HepG2 (cell line): ENCODE results near the gene AMIGO3. TPM values are rescaled to one million over a fixed set of nuclear protein-coding genes. Genes with fewer than 3 reads are reported as not detected.
A peak's percentile ranks its signal among the peaks of the same experiment; 100 is the strongest.

Source experiments
- ARID3A ChIP-seq: IDR thresholded peaks from 2 replicates; pipeline ENCODE4 v1.6.1; 2012; ENCODE audit warnings: low read depth, low read length, improper control_type of control experiment
- ARID5B ChIP-seq: IDR thresholded peaks from 2 replicates; pipeline ENCODE4 v1.4.0; 2020; ENCODE audit warnings: mild to moderate bottlenecking, missing genetic modification reagents
- BORCS8-MEF2B ChIP-seq: sonication (generic); formaldehyde crosslinking; IDR thresholded peaks from 2 replicates; pipeline ENCODE4 v1.8.0; 2022; ENCODE audit warnings: mild to moderate bottlenecking, missing genetic modification reagents
- CEBPB ChIP-seq: IDR thresholded peaks from 2 replicates; pipeline ENCODE4 v1.6.1; 2011; ENCODE audit warnings: low read depth, low read length, improper control_type of control experiment, borderline replicate concordance
- CTCF ChIP-seq: sonication (generic); formaldehyde crosslinking; IDR thresholded peaks from 2 replicates; pipeline ENCODE4 v1.5.0; 2020; ENCODE audit warnings: mild to moderate bottlenecking, missing genetic modification reagents, moderate library complexity
- DMTF1 ChIP-seq: sonication (generic); formaldehyde crosslinking; IDR thresholded peaks from 2 replicates; pipeline ENCODE4 v1.4.0; 2020; ENCODE audit warnings: mild to moderate bottlenecking, missing genetic modification reagents
- MAFF ChIP-seq: IDR thresholded peaks from 2 replicates; pipeline ENCODE4 v1.6.1; 2011; ENCODE audit warnings: low read depth, low read length, improper control_type of control experiment
- PPARG ChIP-seq: conservative IDR thresholded peaks from 2 replicates; pipeline ENCODE4 v1.6.1; 2016; ENCODE audit warnings: missing biosample characterization, missing genetic modification reagents
- TOPORS ChIP-seq: sonication (generic); formaldehyde crosslinking; IDR thresholded peaks from 2 replicates; pipeline ENCODE4 v1.8.0; 2023; ENCODE audit warnings: mild to moderate bottlenecking, missing genetic modification reagents
- ZBTB39 ChIP-seq: sonication (generic); formaldehyde crosslinking; IDR thresholded peaks from 2 replicates; pipeline ENCODE4 v1.5.0; 2020; ENCODE audit warnings: missing genetic modification reagents
- ZNF143 ChIP-seq: sonication (generic); formaldehyde crosslinking; IDR thresholded peaks from 2 replicates; pipeline ENCODE4 v1.4.0; 2020; ENCODE audit warnings: missing genetic modification reagents
- ZNF207 ChIP-seq: fragments of 450-650 bp; IDR thresholded peaks from 2 replicates; pipeline ENCODE4 v1.6.1; 2016; ENCODE audit warnings: antibody characterized with exemption, borderline replicate concordance
- ZNF296 ChIP-seq: sonication (generic); formaldehyde crosslinking; conservative IDR thresholded peaks from 2 replicates; pipeline ENCODE4 v1.5.0; 2020; ENCODE audit warnings: mild to moderate bottlenecking, missing genetic modification reagents
- ZNF572 ChIP-seq: sonication (generic); formaldehyde crosslinking; IDR thresholded peaks from 2 replicates; pipeline ENCODE4 v1.5.1; 2020; ENCODE audit warnings: mild to moderate bottlenecking, missing genetic modification reagents
- ZNF652 ChIP-seq: IDR thresholded peaks from 2 replicates; pipeline ENCODE4 v1.6.1; 2016; ENCODE audit warnings: low read depth, borderline replicate concordance
- ZNF780A ChIP-seq: sonication (generic); formaldehyde crosslinking; IDR thresholded peaks from 2 replicates; pipeline ENCODE4 v1.8.0; 2022; ENCODE audit warnings: mild to moderate bottlenecking, missing genetic modification reagents, moderate library complexity
- ZNF841 ChIP-seq: sonication (generic); formaldehyde crosslinking; IDR thresholded peaks from 2 replicates; pipeline ENCODE4 v1.8.1; 2023; ENCODE audit warnings: missing genetic modification reagents, borderline replicate concordance
- polyA plus RNA-seq, 8 experiments: library from polyadenylated mRNA; depleted of rRNA in 3 of 8; stranded (reverse) in 7 of 8; unstranded in 1 of 8; fragments of >200 nt; fragmentation: Illumina TruSeq in 4 of 8; extraction: Trizol in 4 of 8; gene quantifications; 2 replicates each; pipeline versions ENCODE4 v1.2.1 to v1.2.3, GENCODE V29; 2011 to 2016; ENCODE audit warnings: low read depth in 4 of 8, missing spikeins in 1 of 8, mixed read lengths in 1 of 8; ENCODE audit not compliant: insufficient read depth in 1 of 8
- total RNA-seq, 5 experiments: library from RNA; depleted of rRNA; stranded (reverse); fragments of >200 nt; fragmentation: Illumina TruSeq; extraction: Trizol; gene quantifications; 2 replicates each; pipeline ENCODE4 v1.2.3, GENCODE V29; 2016; ENCODE audit warnings: low read depth in 1 of 5

AMIGO3 gene
- total and polyA plus RNA-seq, 2 of the 13 experiments (the other 11 are each of a cell fraction or from before 2014, with no cell fraction given), result 0.35 TPM; not detected in 1

GRCh38 chr3:49673715-49674496 lies 45.6 kb downstream of the AMIGO3 start, which contains the start of gene APEH (continued):
- TF ChIP-seq ARID5B (CRISPR knock-in tag) (no peak; the same call in 1 of the 2 replicates), PPARG (CRISPR knock-in tag) (peak; percentile 32; the same call in 1 of the 2 replicates), CTCF (no peak), ZNF572 (CRISPR knock-in tag) (no peak), DMTF1 (CRISPR knock-in tag) (no peak), ZNF780A (CRISPR knock-in tag) (peak; percentile 74), ZNF296 (CRISPR knock-in tag) (no peak), ARID3A (no peak), ZNF841 (CRISPR knock-in tag) (0 out of 2 replicates have a peak, but pooled peaks have one; percentile 40), ZNF143 (no peak), ZBTB39 (0 out of 2 replicates have a peak, but pooled peaks have one; percentile 31), MAFF (no peak), ZNF652 (no peak), TOPORS (no peak), CEBPB (no peak), BORCS8-MEF2B (no peak), ZNF207 (no peak)
